ENCODE results near the gene KLF8. TPM values are rescaled to one million over a fixed set of nuclear protein-coding genes. Genes with fewer than 3 reads are reported as not detected.

Gene KLF8
- total RNA-seq, 1 experiment from 2014 or later = 0.13 TPM

- in situ Hi-C loops (cut with HindIII; ENCODE audit: low pct_unique_long_range_greater_than_20kb, low sequenced_read_pairs) (no loop called here), intact Hi-C loops (cut with micrococcal nuclease; ENCODE audit: unreplicated experiment) (no loop called here)
- ChIA-PET CTCF (no interaction called here), POLR2A (no interaction called here)
- Histone ChIP-seq H3K27me3 (ENCODE audit: control insufficient read depth, insufficient read depth, low read length) (no peaks in the 10 kb centered on the region), H3K9me3 (ENCODE audit: control insufficient read depth, insufficient read depth, low read depth, low read length) (no peaks in the 10 kb centered on the region), H3K27ac (ENCODE audit: low read length) (no peak overlapping the region), H3K4me1 (ENCODE audit: control insufficient read depth, insufficient read depth, low read length) (no peaks in the 10 kb centered on the region), H3K36me3 (ENCODE audit: control insufficient read depth, insufficient read depth, low read length) (no peaks in the 10 kb centered on the region), H3K4me3 (ENCODE audit: low read depth in 2 of 2, low read length in 2 of 2) (no peak overlapping the region)
- BruUV-seq (replicated peaks) = no TSS peak
- ATAC-seq (no peak), DNase-seq (ENCODE audit: low read depth, low spot score) (no peak)
- TF ChIP-seq TCF7L2 (IDR thresholded peaks at IDR 0.05; ENCODE audit: low read depth, low read length) = no peak
- no peak for TF ChIP-seq REST (IDR thresholded peaks at IDR 0.05; ENCODE audit: insufficient read depth in 1 of 2, low read depth in 2 of 2, low read length in 1 of 2)
- TF ChIP-seq SIN3A (IDR thresholded peaks at IDR 0.05; ENCODE audit: borderline replicate concordance, insufficient read depth, low read depth, low read length) = no peak
- TF ChIP-seq, protein P1, sequence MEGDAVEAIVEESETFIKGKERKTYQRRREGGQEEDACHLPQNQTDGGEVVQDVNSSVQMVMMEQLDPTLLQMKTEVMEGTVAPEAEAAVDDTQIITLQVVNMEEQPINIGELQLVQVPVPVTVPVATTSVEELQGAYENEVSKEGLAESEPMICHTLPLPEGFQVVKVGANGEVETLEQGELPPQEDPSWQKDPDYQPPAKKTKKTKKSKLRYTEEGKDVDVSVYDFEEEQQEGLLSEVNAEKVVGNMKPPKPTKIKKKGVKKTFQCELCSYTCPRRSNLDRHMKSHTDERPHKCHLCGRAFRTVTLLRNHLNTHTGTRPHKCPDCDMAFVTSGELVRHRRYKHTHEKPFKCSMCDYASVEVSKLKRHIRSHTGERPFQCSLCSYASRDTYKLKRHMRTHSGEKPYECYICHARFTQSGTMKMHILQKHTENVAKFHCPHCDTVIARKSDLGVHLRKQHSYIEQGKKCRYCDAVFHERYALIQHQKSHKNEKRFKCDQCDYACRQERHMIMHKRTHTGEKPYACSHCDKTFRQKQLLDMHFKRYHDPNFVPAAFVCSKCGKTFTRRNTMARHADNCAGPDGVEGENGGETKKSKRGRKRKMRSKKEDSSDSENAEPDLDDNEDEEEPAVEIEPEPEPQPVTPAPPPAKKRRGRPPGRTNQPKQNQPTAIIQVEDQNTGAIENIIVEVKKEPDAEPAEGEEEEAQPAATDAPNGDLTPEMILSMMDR (IDR thresholded peaks at IDR 0.05) = no peak
- TF ChIP-seq POLR2AphosphoS5 (IDR thresholded peaks at IDR 0.05; ENCODE audit: low read depth, low read length) = no peak
Measured at GRCh38 chrX:56314334-56314733, 82.2 kb downstream of the KLF8 start.

DNA sequence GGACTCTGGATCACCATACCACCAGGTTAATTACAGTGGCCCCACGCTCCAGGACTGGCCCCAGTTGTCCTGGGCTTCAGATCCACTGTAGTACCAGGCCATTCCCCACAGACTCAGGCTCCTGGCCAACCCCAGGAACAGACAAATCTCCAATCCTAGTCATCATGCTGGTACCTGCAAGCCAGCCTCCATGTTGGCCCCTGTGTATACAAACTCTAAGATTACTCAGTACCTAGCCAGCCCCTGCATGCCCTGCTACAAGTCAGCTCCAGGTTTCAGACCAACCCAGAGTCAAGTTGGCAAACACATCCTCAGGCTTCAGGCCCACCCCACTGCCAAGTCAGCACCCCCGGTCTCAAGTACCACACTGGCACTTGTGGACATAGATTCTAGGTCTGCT is 85.9 kb downstream of the KLF8 start:
- no peaks in the 10 kb centered on the region for H3K4me1 ChIP-seq (ENCODE audit: control insufficient read depth, insufficient read depth, low read length)
- in situ Hi-C loops (cut with HindIII; ENCODE audit: low pct_unique_long_range_greater_than_20kb, low sequenced_read_pairs) = no loop called here
- DNase-seq (ENCODE audit: low read depth, low spot score) = no peak
- H3K4me3 ChIP-seq (ENCODE audit: low read depth in 2 of 2, low read length in 2 of 2) = no peak overlapping the region
- no peak for ATAC-seq
- TF ChIP-seq SIN3A (IDR thresholded peaks at IDR 0.05; ENCODE audit: borderline replicate concordance, insufficient read depth, low read depth, low read length) (no peak), POLR2AphosphoS5 (IDR thresholded peaks at IDR 0.05; ENCODE audit: low read depth, low read length) (no peak), TCF7L2 (IDR thresholded peaks at IDR 0.05; ENCODE audit: low read depth, low read length) (no peak), REST (IDR thresholded peaks at IDR 0.05; ENCODE audit: insufficient read depth in 1 of 2, low read depth in 2 of 2, low read length in 1 of 2) (no peak)
- TF ChIP-seq, protein P1 (IDR thresholded peaks at IDR 0.05) = no peak
- no peaks in the 10 kb centered on the region for H3K27me3 ChIP-seq (ENCODE audit: control insufficient read depth, insufficient read depth, low read length)
- BruUV-seq (replicated peaks) = no TSS peak
- intact Hi-C loops (cut with micrococcal nuclease; ENCODE audit: unreplicated experiment) = no loop called here
- CTCF ChIA-PET = no interaction called here
- H3K36me3 ChIP-seq (ENCODE audit: control insufficient read depth, insufficient read depth, low read length) = no peaks in the 10 kb centered on the region
- no peaks in the 10 kb centered on the region for H3K9me3 ChIP-seq (ENCODE audit: control insufficient read depth, insufficient read depth, low read depth, low read length)
- no peak overlapping the region for H3K27ac ChIP-seq (ENCODE audit: low read length)
- POLR2A ChIA-PET = no interaction called here
